Lung (tissue), 12 donors: ENCODE data around the gene SLC22A4. TPM values are rescaled to one million over a fixed set of nuclear protein-coding genes. Genes with fewer than 3 reads are reported as not detected.
A peak's percentile ranks its signal among the peaks of the same experiment; 100 is the strongest.

ENCODE experiments used
- ATAC-seq: fragments of 200-7000 bp; cut with Tn5 transposase; one replicate; pipeline ENCODE4 v1.9.1; 2020; ENCODE audit warnings: moderate number of reproducible peaks; ENCODE audit not compliant: insufficient read depth, low FRiP score
- DNase-seq, 3 donors: peaks; one replicate each; pipeline ENCODE4 v3.0.0-alpha.2; 2013 to 2017
- H3K27ac ChIP-seq, 2 donors: one replicate each; pipeline ENCODE4 v1.5.1; 2013; ENCODE audit warnings: mild to moderate bottlenecking in 2 of 2, moderate library complexity in 2 of 2, control low read depth in 1 of 2, inconsistent platforms in 1 of 2, low read depth in 1 of 2, low read length in 1 of 2
- H3K27me3 ChIP-seq, 3 donors: one replicate each; pipeline ENCODE4 v1.5.1; 2013; ENCODE audit warnings: low read length in 2 of 3; ENCODE audit not compliant: control insufficient read depth in 3 of 3, insufficient read depth in 3 of 3
- H3K36me3 ChIP-seq, 4 donors: one replicate each; pipeline ENCODE4 v1.5.1; 2013; ENCODE audit warnings: low read length in 4 of 4, mild to moderate bottlenecking in 1 of 4, moderate library complexity in 1 of 4; ENCODE audit not compliant: control insufficient read depth in 4 of 4, insufficient read depth in 4 of 4
- H3K4me1 ChIP-seq, 5 donors: one replicate each; pipeline ENCODE4 v1.5.1; 2013; ENCODE audit warnings: low read length in 5 of 5, mild to moderate bottlenecking in 2 of 5, moderate library complexity in 1 of 5; ENCODE audit not compliant: control insufficient read depth in 5 of 5, insufficient read depth in 5 of 5
- H3K4me3 ChIP-seq: one replicate; pipeline ENCODE4 v1.5.1; 2013; ENCODE audit warnings: mild to moderate bottlenecking, control low read depth, moderate library complexity
- H3K9ac ChIP-seq, 2 donors: one replicate each; pipeline ENCODE4 v1.5.1; 2013; ENCODE audit warnings: low read length in 2 of 2, control low read depth in 1 of 2; ENCODE audit not compliant: insufficient read depth in 1 of 2
- H3K9me3 ChIP-seq, 4 donors: one replicate each; pipeline ENCODE4 v1.5.1; 2013; ENCODE audit warnings: low read length in 3 of 4, mild to moderate bottlenecking in 1 of 4, moderate library complexity in 1 of 4; ENCODE audit not compliant: control insufficient read depth in 4 of 4, insufficient read depth in 3 of 4
- CTCF ChIP-seq: IDR thresholded peaks from 2 replicates; pipeline ENCODE4 v1.5.1; 2012; ENCODE audit warnings: mild to moderate bottlenecking; ENCODE audit errors: control extremely low read depth, extremely low read depth
- WGBS, 2 donors: extraction: QIAGEN DNeasy Blood & Tissue Kit; methylation state at CpG; one replicate each; pipeline ENCODE4 v1.1.7; 2013; 5-methylcytosine and 5-hydroxymethylcytosine counted together
- polyA plus RNA-seq, 2 donors: library from polyadenylated mRNA; stranded (reverse); fragments of 200-250 nt; gene quantifications; one replicate each; pipeline ENCODE4 v1.2.1, GENCODE V29; 2013
- total RNA-seq, 2 donors: library from RNA; depleted of rRNA in 1 of 2; stranded (reverse); fragments of >200 nt in 1 of 2; gene quantifications; one replicate each; pipeline ENCODE4 v1.2.1, GENCODE V29; 2014 to 2021
- donor health status: control.
- donor health status: control.
- donor health status: Bipolar disorder and iron deficiency.
- donor health status: healthy.
- donor health status: DM: yes; HTN: yes; CAD: no.

Gene SLC22A4
- total and polyA plus RNA-seq, 4 donors = 3.6 to 18.1 (median 13.3) TPM

- H3K36me3 ChIP-seq = no peaks in the 10 kb centered on the region
- ATAC-seq = no peak
- no peaks in the 10 kb centered on the region for H3K9me3 ChIP-seq
- H3K27me3 ChIP-seq = no peaks in the 10 kb centered on the region
- no peak overlapping the region for H3K27ac ChIP-seq
- no peak overlapping the region for H3K4me3 ChIP-seq
- H3K9ac ChIP-seq = no peak overlapping the region
- TF ChIP-seq CTCF = no peak
- WGBS, 2 donors = 86 to 92% methylated on average over 3 of the region's 3 CpGs
- peaks cover 0 to 8% (median 3%) of the 10 kb centered on the region in 5 donors for H3K4me1 ChIP-seq
- DNase-seq = no peak
Measured at GRCh38 chr5:132289097-132289496, 5.1 kb upstream of the SLC22A4 start.

GRCh38 chr5:132291026-132291425, 3.2 kb upstream of the SLC22A4 start:
- WGBS, 2 donors = 91 to 94% methylated on average over 2 of the region's 2 CpGs
- H3K27ac ChIP-seq = no peak overlapping the region
- no peak overlapping the region for H3K4me3 ChIP-seq
- peaks cover 0 to 9% (median 0%) of the 10 kb centered on the region in 3 donors for H3K27me3 ChIP-seq
- DNase-seq (no peak), ATAC-seq (no peak)
- no peak overlapping the region for H3K9ac ChIP-seq
- no peaks in the 10 kb centered on the region for H3K36me3 ChIP-seq
- H3K9me3 ChIP-seq = no peaks in the 10 kb centered on the region
- TF ChIP-seq CTCF = no peak
- H3K4me1 ChIP-seq = peaks cover 0 to 17% (median 3%) of the 10 kb centered on the region in 5 donors

- peaks cover 0 to 17% (median 2%) of the 10 kb centered on the region in 5 donors for H3K4me1 ChIP-seq
- peak; percentile 92 to 95 (median 94) for DNase-seq
- peak; percentile 53 for ATAC-seq
- H3K4me3 ChIP-seq = peak overlapping the region; percentile 44
- 1 to 2% methylated on average over 42 to 50 of the region's 50 CpGs for WGBS, 2 donors
- no peaks in the 10 kb centered on the region for H3K9me3 ChIP-seq
- no peak for TF ChIP-seq CTCF
- peak overlapping the region; percentile 91 for H3K9ac ChIP-seq
- H3K36me3 ChIP-seq = no peaks in the 10 kb centered on the region
- peaks cover 0 to 9% (median 0%) of the 10 kb centered on the region in 3 donors for H3K27me3 ChIP-seq
- peak overlapping the region; percentile 90 to 93 for H3K27ac ChIP-seq
Measured at GRCh38 chr5:132293066-132293991, 865 bp upstream of the SLC22A4 start.
